Measurements from ENCODE around the gene PRSS27.

PRSS27 gene

DNA sequence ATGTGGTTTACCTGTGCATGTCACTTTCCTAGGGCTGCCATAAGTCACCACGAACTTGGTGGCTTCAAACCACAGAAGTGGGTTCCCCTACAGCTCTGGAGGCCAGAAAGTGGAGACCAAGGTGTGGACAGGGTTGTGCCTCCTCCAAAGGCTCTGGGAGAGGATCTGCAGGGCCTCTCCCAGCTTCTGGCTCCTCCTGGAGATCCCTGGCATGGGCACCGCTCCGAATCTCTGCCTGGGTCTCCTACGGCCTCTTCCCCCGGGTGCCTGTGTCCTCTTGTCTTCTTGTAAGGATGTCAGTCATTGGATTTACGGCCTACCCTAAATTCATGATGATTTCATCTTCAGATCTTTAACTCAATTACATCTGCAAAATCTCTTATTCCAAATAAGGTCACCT, 29.9 kb upstream of the PRSS27 start:
- no peak for DNase-seq

DNA sequence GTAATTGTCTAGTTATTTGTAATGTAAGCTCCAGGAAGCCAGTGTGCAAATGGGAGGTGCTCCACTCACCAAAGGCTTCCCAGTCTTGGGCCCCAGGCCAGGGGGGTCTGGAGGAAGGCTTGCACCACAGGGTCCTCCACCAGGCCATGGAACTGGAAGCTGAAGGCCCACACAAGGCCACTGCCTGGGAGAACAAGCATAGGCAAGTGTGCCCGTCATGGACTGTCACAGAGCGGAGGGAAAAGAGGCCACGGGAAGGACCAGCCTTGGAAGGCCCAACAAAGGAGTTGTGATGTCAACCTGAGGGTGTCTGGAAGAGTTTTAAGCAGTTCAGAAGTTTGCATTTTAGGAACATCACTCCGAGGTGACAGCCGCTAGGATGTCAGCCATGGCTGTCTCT, 29.5 kb upstream of the PRSS27 start:
- DNase-seq: no peak

DNA sequence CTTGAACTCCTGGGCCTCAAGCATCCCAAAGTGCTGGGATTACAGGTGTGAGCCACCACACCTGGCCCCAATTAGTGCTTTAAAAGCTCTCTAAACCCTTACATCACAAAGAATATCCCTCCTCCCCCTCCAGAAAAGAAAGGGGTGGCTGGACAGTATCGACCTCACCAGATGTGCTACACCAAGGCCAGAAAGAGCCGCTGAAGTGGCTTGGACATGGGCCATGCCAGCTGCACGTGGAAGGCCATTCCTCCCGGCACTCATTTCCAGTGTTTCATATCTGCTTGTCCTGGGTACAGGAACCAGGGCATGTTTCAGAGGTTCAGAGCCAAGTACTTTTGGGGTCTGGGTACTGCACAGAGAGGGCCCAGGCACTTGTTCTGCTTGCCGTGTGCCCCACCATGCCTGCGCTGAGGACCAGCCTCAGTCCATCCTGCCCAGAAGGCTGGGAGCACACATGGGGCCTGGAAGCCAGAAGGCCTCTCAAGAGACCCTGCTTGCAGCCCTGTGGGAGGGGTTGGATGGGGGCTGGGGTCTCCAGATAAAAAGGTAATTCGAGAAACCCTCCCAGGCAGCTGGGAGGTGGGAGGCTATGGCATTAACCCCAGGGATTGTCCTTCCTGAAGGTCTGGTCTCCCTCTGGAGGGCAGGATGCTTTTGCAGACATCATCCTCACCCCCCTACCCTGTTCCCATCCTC, 28.9 kb upstream of the PRSS27 start:
- no peak for DNase-seq

DNA sequence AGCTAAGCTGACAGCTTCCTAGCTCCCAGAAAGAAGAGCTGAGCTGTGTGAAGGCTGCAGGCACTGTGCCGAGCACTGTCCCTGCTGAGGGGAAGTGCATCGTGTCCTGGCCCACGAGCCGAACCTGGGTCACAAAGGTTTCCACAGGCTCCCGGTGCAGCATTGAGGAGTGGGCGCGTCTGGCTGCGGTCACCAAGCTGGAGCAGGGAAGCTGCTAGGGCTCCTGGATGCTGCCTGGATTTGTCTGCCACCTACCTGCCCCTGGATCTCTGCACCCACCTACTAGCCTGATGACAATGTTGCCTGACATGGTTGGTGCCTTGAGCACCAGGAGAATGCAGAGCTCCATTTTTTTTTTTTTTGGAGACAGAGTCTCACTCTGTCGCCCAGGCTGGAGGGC, 25.9 kb upstream of the PRSS27 start:
- no peak for DNase-seq

DNA sequence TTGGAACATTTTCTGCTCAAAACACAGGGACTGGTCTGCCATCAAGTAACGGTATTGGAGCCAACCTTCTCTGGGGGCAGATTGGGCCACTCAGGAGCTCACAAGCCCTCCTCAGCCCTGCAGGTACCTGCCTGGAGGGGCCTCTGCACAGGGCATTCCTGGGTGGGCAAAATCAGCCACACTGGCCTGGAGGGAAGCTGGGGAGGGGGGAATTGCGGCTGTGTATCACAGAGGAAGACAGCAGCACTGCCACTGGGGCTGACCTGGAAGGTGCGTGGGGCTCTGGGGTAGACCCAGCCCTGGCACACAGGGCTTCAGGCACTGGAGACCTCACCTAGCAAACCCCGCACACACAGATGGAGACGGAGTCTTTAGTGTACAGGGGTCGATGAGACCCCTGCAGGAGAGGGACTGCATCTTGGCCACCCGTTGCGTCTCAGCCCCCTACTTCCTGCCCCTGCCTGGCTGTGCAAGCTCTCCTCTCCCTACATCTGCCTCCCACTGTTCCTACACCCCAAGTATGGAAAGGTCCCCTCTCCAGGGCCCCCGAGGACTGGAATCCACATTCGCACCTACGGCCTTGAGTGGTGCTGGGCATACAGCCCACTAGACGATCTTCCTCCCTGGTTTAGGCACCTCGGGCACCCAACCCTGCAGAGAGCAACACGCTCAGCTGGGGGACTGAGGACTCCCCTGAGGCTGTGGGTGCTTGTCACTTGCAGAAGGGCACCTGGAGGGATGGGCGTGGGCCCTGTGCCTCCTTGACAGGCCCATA, 25.3 kb upstream of the PRSS27 start:
- DNase-seq: no peak

DNA sequence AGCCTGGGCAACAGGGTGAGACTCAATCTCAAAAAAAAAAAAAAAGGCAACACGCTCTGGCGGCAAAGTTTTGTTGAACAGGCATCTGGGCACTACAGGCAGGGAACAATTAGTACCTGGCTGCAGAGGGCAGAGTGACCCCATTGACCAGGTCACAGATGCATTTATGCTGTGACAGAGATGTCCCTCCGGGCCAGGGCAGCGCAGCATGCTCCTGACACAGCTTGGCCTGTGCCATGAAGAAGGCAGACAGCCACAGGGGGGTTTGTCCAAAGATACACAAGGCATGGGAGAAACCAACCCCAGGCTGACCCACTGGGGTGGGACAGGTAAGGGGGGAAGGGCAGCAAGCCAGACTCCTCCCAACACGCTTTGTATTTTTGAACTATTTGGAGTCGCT, 24.7 kb upstream of the PRSS27 start:
- no peak for DNase-seq

DNA sequence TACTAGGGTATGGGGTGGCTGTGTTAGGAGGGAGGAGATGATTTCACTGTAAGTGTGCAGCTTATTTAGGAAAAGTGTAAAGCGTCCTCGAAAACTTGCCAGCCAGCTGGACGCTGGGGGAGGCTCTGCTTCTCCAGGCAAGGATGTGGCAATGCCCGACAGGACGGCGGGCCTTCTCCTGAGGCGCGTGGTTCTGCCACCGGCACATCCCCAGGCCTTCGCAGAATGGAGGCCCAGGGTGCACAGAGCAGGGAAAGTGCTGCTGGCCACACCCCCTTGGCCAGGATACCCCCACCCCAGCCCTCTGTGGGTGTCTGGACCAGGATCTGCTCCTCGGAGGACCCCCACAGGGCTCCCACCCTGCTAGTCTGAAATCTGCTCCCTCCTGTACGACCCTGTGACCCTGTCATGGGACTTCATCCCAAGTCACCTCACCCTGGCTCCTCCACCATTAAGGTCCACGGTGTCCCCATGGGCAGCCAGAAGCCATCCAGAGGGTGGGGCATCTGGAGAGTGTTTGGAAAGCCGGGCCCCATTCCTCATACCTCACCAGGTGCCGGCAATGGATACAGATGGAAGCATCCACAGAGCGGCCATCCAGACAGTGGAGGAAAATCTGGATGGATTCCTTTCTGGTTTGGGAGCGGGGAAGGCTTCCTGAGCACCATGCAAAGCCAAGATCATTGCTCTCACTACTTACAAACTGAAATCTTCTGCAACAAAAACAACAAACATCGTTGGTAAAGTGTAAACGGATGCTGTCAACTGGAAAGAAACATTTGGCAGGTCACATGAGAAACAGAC, 23.2 kb upstream of the PRSS27 start:
- no peak for DNase-seq

DNA sequence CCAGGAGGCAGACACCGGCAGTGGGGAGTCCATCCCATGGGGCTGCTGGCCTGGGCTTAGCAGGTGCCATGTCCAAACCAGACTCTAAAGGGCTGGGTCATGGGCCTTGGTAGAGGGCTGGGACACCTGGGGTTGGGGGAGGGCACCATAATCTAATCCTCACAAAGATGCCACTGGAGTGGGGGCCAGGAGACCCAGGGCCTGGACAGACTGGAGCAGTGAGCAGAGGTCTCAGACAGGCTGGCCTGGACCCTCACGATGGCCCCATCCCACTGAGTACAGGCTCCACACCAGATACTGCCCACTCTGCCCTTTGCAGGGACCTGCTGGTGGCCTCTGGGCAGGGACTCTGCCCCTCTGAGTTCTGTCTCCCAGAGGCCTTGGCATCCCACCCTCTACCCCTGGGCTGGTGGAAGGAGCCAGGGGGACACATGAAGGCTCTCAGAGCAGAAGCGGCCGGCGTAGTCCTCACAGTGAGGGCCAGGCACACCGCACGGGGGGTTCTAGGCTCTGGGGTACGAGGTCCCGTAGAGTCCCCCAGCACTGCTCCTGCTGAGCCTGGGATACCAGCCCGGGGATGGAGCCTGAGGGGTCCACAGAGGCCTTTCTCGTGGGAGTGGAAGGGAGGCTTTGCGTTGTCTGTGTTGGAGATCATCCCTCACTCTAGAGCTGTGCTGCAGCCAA, 22.4 kb upstream of the PRSS27 start:
- no peak for DNase-seq

DNA sequence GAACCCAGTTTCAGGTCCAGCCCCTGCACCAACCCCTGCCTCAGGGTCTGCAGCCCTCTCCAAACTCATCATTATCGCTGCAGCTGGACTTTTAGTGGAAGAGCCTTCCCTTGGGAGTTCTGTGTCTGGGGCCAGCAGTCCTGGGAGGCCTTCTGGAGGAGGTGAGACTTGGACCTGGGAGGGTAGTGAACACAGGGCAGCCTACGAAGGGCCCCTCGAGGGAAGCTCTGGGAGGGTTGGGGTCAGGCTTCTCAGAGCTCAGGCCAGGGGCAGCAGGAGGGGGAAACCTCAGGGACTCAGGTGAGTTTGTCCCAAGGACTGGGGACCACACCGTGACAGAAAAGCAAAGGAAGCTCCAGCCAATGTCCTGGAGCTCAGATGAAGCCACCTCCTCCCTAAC, 21.1 kb upstream of the PRSS27 start:
- no peak for DNase-seq

DNA sequence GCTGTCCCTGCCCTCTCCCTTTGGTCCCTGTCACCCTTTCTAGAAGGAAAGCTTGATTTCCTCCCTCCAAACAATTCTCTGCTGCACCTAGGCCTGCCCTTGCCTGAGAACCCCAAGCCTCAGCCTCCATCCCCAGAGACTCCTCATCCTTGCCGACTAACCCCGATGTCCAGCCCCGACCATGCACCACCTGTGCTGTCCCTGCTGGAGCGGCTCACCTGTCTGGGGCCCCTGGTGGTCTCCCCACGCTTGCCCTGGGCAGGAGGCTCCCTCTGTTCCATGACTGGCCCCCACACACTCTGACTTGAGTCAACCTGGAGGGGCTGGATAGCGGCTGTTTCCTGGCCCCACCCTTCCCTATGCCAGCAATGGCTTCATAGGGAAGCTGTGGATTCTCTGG, 20.5 kb upstream of the PRSS27 start:
- no peak for DNase-seq

DNA sequence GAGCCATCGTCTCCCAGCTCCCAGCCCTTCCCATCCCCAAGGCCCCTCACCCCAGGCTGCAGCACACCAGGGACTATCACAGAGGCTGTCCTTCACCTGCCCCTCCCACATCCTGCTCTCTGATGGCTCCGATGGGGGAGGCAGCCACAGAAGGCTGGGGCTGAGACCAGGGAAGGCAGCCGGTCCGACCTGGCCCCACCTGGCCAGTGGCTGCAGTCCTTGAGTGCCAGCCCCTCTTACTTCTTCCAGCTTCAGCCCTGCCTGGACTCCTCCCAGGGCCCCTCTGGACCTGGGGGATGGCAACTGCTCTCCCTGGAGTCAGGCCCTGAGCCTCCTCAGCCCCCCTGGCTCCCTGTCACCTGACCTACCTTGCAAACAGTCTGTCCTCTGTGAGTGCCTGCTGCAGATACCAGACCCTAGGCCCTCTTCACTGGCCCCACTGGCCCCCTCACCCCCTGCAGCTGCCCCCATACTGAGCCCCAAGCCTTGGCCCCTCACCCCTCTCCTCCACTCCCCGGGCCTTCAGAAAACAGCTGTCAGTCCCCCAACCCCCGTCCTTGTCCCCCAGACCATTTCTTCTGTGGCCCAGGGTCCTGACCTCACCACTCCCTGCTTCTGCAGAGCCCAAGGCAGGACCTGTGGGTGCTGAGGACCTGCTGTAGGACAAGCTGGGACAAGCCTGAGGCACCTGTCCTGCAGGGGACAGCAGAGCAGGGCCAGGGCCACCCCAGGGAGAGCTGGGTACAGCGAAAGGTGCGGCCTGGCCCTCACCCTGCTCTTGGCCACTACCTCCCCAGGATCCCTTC, 19.8 kb upstream of the PRSS27 start:
- DNase-seq: no peak

DNA sequence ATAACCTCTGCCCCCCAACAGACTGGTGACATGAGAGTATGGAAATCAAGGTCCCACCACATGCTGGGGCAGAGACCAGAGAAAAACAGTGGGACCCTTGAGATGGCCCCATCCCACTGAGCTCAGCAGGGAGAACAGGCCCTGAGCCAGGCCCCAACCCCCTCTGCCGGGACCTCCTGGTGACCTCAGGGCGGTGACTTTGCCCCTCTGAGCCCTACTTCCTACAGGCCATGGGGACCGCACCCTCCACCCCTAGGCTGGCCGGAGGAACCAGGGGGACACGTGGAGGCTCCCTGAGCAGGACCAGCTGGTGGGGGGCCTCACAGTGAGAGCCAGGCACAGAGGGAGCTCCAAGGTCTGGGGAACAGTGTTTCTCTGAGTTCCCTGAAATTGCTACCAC, 18.6 kb upstream of the PRSS27 start:
- DNase-seq: no peak

DNA sequence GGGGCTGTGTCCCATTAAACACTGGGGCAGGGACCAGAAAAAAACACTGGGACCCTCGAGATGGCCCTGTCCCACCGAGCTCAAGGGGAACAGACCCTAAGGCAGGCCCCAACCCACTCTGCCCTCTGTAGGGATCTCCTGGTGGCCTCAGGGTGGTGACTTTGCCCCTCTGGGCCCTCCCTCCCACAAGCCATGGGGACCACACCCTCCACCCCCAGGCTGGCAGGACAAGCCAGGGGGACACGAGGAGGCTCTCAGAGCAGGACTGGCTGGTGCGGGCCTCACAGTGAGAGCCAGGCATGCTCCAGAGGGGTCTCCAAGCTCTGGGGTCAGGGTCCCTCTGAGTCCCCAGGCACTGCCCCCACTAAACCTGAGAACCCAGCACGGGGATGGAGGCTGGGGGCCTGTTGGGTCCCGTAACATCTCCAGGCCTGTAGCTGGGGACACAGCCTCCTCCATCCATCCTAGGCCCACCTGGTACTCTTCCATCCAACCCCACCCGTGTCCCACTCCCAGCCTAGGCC, 17.9 kb upstream of the PRSS27 start:
- DNase-seq: no peak

DNA sequence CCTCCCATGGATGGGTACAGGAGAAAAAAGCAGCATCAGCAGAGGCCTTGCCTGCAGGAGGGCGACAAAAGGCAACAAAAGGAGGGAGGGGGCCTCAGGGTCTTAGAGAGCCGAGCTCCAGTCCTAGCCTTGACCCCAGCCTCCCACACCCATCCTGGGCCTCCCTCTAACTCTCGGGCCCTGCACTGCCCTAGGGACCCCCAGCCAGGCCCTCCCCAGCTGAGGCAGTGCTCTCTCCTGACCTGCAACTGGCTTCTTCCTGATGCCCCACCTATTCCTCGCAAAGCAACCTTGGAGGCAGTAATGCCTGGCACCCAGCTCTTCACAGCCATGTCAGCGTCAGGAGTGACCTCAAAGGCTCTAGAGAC, 17.2 kb upstream of the PRSS27 start:
- DNase-seq: no peak

DNA sequence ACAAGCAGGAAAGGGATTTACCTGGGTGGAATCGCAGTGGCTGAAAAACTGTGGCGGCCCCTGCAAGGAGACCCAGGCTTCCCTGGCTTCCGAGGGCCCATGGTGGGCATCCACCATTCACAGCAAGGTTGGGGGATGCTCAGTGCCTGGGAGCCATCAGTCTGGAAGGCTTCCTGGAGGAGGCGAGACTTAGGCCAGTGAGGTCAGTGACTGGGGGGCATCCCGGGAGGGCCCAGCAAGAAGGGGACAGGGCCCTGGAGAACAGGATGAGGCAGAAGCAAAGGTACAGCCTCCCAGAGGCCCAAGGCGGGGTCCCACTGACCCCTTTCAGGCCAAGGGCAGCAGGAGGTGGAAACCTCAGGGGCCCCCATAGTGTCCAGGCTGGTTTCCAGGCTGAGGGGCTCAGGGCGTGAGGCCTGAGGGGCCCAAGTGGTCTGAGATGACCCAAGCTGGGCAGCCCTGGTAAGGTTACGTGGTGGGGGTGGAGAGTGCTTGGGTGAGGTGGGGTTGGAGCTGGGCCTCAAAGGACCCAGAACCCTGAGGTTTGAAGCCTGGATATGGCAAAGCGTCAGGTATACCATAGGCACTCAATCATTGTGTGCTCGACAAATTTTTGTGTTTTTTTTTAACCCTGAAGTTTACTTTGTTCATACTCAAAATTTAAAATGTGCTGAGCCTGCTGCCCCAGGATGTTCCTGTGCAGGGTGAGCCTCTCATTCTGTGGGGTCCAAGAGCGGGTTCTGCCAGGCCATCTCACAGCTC, 16.6 kb upstream of the PRSS27 start:
- no peak for DNase-seq

DNA sequence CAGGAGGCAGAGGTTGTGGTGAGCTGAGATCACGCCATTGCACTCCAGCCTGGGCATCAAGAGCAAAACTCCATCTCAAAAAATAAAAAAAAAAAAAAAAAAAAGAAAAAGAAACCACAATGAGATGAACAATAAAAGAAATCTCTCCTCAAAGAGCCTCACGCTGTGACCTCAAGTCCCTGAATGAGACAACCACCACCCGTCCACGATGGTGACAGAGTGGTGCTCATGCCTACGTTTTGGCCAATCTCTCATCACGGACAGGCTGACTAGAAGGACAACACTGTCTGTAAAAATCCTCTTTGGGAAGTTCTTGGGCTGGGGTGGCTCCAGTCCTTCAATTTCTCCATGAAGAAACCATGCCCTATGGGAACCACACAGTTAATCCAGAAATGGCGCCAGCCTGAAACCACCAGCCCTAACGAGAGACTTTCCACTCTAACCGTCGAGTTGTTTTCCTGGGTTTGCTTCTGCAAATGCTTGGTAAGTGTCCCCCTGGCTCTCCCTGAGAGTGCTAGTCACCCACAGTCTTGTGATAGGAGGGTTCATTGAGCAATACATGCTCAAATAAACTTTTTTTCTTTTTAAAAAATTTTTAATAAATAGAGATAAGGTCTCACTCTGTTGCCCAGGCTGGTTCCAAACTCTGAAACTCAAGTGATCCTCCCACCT, 15.0 kb upstream of the PRSS27 start:
- no peak for DNase-seq

DNA sequence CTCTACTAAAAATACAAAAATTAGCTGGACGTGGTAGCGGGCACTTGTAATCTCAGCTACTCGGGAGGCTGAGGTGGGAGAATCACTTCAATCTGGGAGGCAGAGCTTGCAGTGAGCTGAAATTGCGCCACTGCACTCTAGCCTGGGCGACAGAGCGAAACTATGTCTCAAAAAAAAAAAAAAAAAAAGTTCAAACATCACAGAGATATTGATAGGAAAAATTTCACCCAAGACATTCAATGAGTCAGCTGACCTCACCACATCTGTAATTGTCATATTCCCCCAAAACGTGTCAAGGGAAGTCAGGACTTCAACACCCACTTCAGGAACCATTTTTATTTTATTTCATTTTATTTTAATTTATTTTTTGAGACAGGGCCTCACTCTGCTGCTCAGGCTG, 8.0 kb upstream of the PRSS27 start:
- no peak for DNase-seq

DNA sequence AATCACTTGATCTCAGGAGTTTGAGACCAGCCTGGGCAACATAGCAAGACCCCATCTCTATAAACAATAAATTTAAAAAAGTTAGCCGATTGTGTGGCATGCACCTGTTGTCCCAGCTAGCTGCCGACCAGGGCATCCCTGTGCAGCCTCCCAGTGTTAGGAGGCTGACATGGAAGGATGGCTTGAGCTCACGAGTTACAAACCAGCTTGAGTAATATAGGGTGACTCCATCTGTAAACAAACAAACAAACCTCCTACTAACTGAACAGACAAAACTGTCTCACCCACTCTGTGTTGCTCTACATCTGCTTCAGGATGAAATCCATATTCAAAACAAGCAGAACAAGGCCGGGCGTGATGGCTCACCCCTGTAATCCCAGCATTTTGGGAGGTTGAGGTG, 6.9 kb upstream of the PRSS27 start:
- DNase-seq: no peak

DNA sequence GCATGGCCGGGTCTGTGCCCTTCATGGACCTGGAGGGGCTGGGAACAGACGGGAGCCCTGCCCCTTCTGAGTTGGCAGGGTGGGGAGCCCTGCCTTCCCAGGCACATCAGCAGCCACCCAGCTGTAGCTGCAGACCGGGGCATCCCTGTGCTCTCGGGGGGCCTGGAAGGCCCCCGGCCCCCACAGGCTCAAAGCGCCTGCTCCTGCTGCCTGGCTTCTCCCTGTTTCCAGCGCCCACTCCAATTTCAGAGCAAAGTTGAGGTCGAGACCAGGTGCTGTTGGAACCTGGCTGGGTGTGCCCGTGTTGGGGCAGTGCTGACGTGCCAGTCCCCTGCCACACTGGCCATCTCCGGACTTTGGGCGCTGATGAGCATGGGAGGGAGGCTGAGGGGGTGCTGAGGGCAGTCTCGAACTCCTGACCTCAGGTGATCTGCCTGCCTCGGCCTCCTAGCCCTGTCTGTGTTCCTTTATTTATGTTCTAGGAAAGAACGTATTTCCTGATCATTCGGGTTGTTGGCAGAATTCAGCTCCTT, 4.9 kb upstream of the PRSS27 start:
- no peak for DNase-seq

DNA sequence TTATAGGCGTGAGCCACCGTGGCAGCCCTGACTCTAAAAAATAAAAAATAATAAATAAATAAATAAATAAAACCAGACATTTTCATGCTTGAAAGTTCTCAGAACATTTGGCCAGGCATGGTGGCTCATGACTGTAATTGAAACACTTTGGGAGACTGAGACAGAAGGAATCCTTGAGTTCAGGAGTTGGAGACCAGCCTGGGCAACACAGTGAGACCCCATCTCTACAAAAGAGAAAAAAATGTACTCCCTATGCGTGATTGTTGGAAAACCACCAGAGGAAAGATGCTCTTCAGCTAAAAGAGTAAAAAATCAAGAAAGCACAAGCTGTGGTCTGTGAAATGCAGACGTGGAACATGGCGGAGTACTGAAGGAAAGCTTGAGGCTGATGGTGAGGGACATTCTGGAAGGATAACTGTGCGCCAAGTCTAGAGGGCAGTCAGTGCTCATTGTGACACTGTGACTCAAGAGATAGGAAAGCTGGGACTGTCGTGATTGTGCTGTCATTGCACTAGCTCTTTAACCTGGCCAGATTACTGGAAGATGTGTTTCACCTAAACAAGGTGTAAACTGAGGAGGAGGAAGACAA, 4.2 kb upstream of the PRSS27 start:
- DNase-seq: no peak
